LNCaP clone FGC (cell line): ENCODE results near the gene PAQR5.

Source experiments
- DNase-seq: peaks from one replicate; pipeline ENCODE4 v3.0.0-alpha.2; 2011; ENCODE audit warnings: low read depth
- H3K4me3 ChIP-seq: 2 replicates; pipeline ENCODE4 v1.5.1; 2011; ENCODE audit warnings: mild to moderate bottlenecking, low read depth, low read length, control low read depth
- CTCF ChIP-seq: IDR thresholded peaks from 2 replicates; pipeline ENCODE4 v1.5.1; 2012; ENCODE audit warnings: mild to moderate bottlenecking; ENCODE audit not compliant: control insufficient read depth, insufficient read depth; ENCODE audit errors: extremely low read depth

Gene PAQR5

GRCh38 chr15:69302929-69303328 lies 4.2 kb downstream of the PAQR5 start:
- no peak for DNase-seq
- no peak for TF ChIP-seq CTCF
- H3K4me3 ChIP-seq, result no peak overlapping the region

GRCh38 chr15:69303337-69304181 lies 4.8 kb downstream of the PAQR5 start:
- no peak for DNase-seq
- no peak overlapping the region for H3K4me3 ChIP-seq
- TF ChIP-seq CTCF, result no peak

- no peak for TF ChIP-seq CTCF
- H3K4me3 ChIP-seq, result no peak overlapping the region
- DNase-seq, result no peak
Observed at GRCh38 chr15:69304182-69304545, 5.5 kb downstream of the PAQR5 start.

GRCh38 chr15:69305204-69305931 lies 6.7 kb downstream of the PAQR5 start:
- no peak overlapping the region for H3K4me3 ChIP-seq
- DNase-seq, result no peak
- TF ChIP-seq CTCF, result no peak

GRCh38 chr15:69305933-69306568 lies 7.3 kb downstream of the PAQR5 start:
- no peak for DNase-seq
- no peak for TF ChIP-seq CTCF
- H3K4me3 ChIP-seq, result no peak overlapping the region

GRCh38 chr15:69307939-69308338 lies 9.2 kb downstream of the PAQR5 start:
- no peak for DNase-seq
- TF ChIP-seq CTCF, result no peak
- no peak overlapping the region for H3K4me3 ChIP-seq
